Spleen (tissue), 7 donors: ENCODE data around the gene SLC6A7.

ENCODE experiments used
- CTCF ChIP-seq, 11 experiments: fragments of 200-600 bp in 7 of 11; fragments of 450-650 bp in 4 of 11; sonication (generic) in 4 of 11; IDR thresholded peaks in 8 of 11; conservative IDR thresholded peaks in 3 of 11; 1 replicate in 7 of 11; 2 replicates in 4 of 11; pipeline versions ENCODE4 v1.4.0 to v1.8.0; 2016 to 2021; ENCODE audit warnings: antibody characterized with exemption in 11 of 11, inconsistent platforms in 4 of 11, mild to moderate bottlenecking in 1 of 11
- POLR2A ChIP-seq, 3 donors: fragments of 450-650 bp; IDR thresholded peaks; one replicate each; pipeline ENCODE4 v1.5.1; 2017; ENCODE audit warnings: antibody characterized with exemption in 3 of 3, mild to moderate bottlenecking in 1 of 3
- donor health status: DM: no; HTN: no; CAD: no; lungs with moderate emphysema.
- donor health status: DM: no; HTN: no; CAD: no.
- donor health status: DM: no; HTN: no; CAD: no.

GRCh38 chr5:150227606-150228273 is 37.9 kb downstream of the SLC6A7 start:
- TF ChIP-seq CTCF (IDR thresholded peaks at IDR 0.05 in 8 of 11, conservative IDR thresholded peaks at IDR 0.05 in 3 of 11): no peak
- TF ChIP-seq POLR2A (IDR thresholded peaks at IDR 0.05): no peak
